SHP77 treated with DMSO at 0.1 percent for 48 hours (cell line): ENCODE data around the gene TYSND1.
"Not testable (repeated sequence)": the region's sequence is repeated elsewhere in the genome, so short reads cannot be mapped to it uniquely, and the experiment has no call there.

Experiments
- DNase-seq: peaks from one replicate; lab custom pipeline; 2025; lab: John Stamatoyannopoulos, UW

Gene TYSND1

GRCh38 chr10:70164163-70164562 lies 17.7 kb upstream of the TYSND1 start:
- no peak for DNase-seq

DNA sequence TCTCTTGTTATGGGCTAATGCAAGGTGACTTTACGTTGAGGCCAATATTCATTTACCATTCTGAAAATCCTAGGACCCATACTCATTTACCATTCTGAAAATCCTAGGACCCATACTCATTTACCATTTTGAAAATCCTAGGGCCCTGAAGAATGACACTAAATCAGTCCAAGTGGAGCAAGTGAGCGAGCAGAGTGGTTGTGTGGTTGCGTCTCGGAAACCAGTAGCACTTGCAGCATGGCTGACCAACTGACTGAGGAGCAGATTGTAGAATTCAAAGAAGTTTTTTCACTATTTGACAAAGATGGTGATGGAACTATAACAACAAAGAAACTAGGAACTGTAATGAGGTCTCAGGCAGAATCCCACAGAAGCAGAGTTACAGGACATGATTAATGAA lies 16.9 kb upstream of the TYSND1 start:
- DNase-seq = no peak

GRCh38 chr10:70162892-70163201 lies 16.3 kb upstream of the TYSND1 start:
- no peak for DNase-seq

GRCh38 chr10:70162151-70162891 lies 15.8 kb upstream of the TYSND1 start:
- no peak for DNase-seq

GRCh38 chr10:70160798-70161197 lies 14.3 kb upstream of the TYSND1 start:
- no peak for DNase-seq

DNA sequence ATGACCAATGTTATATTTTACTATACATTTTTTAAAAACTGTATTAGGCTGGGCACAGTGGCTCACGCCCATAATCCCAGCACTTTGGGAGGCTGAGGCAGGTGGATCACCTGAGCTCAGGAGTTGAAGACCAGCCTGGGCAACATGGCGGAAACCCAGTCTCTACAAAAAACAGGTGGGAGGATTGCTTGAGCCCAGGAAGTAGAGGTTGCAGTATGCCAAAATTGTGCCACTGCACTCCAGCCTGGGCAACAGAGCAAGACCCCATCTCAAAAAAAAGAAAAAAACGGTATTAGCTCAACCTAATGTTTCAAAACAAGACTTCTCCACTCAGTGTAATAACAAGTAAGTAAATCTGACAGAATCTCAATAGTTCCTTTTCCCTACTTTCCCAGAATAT lies 12.9 kb upstream of the TYSND1 start:
- DNase-seq = not testable (repeated sequence)

GRCh38 chr10:70158113-70158512 lies 11.6 kb upstream of the TYSND1 start:
- DNase-seq = no peak

DNA sequence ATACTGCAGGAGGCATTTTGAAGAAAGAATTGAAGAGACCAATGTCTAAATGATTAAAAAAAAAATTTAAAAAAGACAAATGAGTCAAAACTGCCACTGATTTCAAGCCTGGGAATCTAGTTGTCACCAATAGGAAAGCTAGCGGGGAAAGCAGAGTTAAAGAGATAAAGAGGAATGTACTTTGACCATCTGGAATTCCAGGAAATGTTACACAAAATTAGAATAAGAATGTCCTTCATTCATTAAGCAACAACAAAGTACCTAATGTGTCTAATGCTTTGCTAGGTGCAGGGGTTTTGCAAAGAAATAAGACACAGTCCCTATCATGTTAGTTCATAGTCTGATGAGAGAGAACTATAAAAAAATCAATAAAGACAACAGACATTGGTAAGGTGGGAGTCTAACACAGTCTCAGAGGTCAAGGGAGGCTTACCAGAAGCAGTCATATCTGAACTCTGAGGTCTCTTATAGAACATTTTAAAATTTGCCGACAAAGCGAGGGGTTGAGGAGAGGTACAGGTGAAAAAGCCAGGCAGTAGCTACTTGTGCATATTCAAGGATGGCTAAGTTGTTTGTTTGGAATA lies 8.8 kb upstream of the TYSND1 start:
- no peak for DNase-seq

DNA sequence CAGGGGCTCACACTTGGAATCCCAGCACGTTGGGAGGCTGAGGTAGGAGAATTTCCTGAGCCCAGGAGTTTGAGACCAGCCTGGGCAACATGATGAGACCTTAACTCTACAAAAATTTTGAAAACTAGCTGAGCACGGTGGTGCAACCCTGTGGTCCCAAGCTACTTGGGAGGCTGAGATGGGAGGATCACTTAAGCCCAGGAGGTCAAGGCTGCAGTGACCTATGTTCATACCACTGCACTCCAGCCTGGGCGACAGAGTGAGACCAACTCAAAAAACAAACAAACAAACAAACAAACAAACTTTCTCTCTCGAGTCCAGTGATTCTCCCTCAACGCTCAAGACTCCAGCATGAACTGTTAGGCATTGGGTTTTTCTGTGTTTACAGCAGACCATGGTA lies 2.0 kb upstream of the TYSND1 start:
- no peak for DNase-seq

DNA sequence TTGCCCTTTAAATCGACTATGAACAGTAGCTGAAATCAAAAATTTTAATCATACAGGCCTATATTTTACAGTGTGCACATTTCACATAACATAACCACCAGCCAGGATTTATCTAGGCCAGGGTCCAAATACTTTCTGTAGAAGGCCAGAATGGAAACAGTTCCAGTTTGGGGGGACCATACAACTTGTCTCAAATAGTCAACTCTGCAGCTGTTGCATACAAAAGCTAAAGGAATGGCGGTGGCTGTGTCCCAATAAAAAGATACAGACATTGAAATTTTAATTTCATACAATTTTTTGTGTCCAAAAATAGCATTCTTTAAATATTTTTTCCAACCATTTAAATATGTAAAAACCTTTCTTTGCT lies 742 bp upstream of the TYSND1 start:
- no peak for DNase-seq

GRCh38 chr10:70145666-70146488 lies 623 bp downstream of the TYSND1 start:
- no peak for DNase-seq

- DNase-seq = no peak
Observed at GRCh38 chr10:70145166-70145665, 1.3 kb downstream of the TYSND1 start.

- no peak for DNase-seq
Observed at GRCh38 chr10:70144372-70145110, 2.0 kb downstream of the TYSND1 start.

DNA sequence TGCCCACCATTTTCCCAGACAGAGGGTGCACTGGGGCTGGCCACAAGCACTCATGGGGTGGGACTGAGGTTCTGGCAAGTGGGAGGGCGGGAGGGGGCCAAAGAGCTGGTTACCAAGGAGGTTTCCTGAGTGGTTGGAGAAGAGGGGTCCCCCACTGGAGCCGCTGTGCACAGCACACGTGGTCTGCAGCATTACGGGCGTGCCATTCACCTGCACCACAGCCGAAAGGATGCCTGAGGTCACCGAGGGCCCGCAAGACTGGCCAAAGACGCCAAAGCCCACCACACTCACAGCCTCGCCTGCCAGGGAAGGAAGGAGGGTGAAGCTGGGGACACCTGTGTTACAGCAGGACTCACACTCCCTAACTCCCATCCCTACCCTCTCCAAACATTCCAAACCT lies 3.9 kb downstream of the TYSND1 start:
- no peak for DNase-seq

- DNase-seq = no peak
Observed at GRCh38 chr10:70140297-70140696, 6.2 kb downstream of the TYSND1 start.

DNA sequence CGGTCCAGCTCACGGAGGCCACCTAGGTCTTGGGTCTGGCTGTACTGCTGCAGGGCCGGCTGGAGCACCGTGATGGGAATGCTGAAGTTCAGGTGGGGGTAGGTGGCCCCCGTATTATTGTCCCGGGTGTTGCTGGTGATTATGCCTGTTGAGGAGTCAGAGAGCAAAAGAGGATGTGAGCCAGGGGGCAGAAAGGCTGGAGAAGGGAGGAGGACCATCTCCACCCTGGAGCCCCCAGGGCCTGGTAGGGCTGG lies 6.6 kb downstream of the TYSND1 start:
- no peak for DNase-seq

- DNase-seq = no peak
Observed at GRCh38 chr10:70139151-70139996, 7.1 kb downstream of the TYSND1 start.

DNA sequence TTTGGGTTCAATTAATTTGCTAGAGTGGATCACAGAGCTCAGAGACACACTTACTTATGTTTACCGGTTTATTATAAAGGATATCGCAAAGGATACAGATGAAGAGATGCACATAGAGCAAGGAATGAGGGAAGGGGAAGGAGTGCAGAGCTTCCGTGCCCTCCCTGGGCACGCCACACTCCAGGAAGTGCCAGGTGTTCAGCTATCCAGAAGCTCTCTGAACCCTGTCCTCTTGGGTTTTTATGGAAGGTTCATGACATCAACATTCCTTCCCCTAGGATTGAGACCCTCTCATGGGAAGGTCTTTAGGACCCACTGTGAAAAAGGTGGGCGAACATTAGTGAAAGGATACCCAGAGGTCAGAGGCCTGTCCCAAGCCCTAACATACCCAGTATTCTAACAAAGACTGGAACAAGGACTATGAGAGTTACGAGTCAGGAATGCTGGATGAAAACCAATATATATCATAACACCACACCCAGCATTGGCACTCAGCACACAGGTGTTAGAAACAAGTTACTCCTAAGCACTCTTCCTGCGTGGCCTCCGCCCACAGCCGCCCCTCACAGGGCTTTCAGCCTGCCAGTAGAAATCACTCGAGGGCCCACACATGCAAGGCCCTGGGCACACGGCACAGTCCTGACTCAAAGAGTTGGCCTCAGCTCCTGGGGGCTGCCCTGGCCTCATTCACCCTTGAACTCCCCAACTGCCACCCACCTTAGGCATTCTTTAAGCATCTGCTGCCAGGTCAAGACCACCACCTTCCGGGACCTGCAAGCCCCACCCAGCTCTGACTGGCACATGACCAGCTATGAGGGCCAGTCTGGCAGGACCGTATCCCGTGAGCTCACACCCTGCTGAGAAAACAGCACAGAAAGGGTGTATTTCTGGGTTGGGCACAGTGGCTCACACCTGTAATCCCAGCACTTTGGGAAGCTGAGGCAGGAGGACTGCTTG lies 8.3 kb downstream of the TYSND1 start:
- DNase-seq = no peak

DNA sequence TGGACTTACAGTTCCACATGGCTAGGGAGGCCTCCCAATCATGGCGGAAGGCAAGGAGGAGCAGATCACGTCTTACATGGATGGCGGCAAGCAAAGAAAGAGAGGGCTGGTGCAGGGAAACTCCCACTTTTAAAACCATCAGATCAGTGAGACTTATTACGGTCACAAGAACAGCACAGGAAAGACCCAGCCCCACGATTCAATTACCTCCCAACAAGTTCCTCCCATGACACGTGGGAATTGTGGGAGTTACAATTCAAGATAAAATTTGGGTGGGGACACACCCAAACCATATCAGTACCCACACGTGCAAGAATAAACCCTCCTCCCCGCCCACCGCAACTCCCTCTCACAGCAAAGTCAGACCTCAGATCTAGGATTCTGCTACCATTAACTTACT lies 9.4 kb downstream of the TYSND1 start:
- no peak for DNase-seq

GRCh38 chr10:70135684-70136083 lies 10.8 kb downstream of the TYSND1 start:
- no peak for DNase-seq

GRCh38 chr10:70135046-70135445 lies 11.5 kb downstream of the TYSND1 start:
- DNase-seq = no peak
